Transverse colon (tissue), 4 donors: ENCODE data around the gene ARMC2. TPM values are rescaled to one million over a fixed set of nuclear protein-coding genes. Genes with fewer than 3 reads are reported as not detected.

ENCODE experiments used
- DNase-seq: peaks from one replicate; pipeline ENCODE4 v3.0.0-alpha.2; 2019
- H3K27ac ChIP-seq, 4 donors: fragments of 200-600 bp; sonication (generic); 2 replicates each; pipeline ENCODE4 v1.5.1; 2016 to 2018; ENCODE audit warnings: inconsistent platforms in 4 of 4
- H3K27me3 ChIP-seq: fragments of 200-600 bp; sonication (generic); 2 replicates; pipeline ENCODE4 v1.5.1; 2017; ENCODE audit warnings: inconsistent platforms
- H3K36me3 ChIP-seq, 4 donors: fragments of 200-600 bp; sonication (generic); 2 replicates each; pipeline ENCODE4 v1.5.1; 2017 to 2019; ENCODE audit warnings: inconsistent platforms in 4 of 4
- H3K4me1 ChIP-seq, 4 donors: fragments of 200-600 bp; sonication (generic); 2 replicates each; pipeline ENCODE4 v1.5.1; 2017 to 2020; ENCODE audit warnings: inconsistent platforms in 4 of 4
- H3K4me3 ChIP-seq, 4 donors: fragments of 200-600 bp; sonication (generic); 1 replicate in 1 of 4; 2 replicates in 3 of 4; pipeline versions ENCODE4 v1.5.1 to v1.6.1; 2017 to 2019; ENCODE audit warnings: inconsistent platforms in 4 of 4
- H3K9me3 ChIP-seq, 2 donors: fragments of 200-600 bp; sonication (generic); 2 replicates each; pipeline ENCODE4 v1.5.1; 2017 to 2019; ENCODE audit warnings: inconsistent platforms in 2 of 2
- EP300 ChIP-seq: sonication (generic); formaldehyde crosslinking; IDR thresholded peaks from one replicate; pipeline ENCODE4 v1.6.1; 2017; ENCODE audit warnings: antibody characterized with exemption, low read depth
- POLR2A ChIP-seq: fragments of 450-650 bp; IDR thresholded peaks from one replicate; pipeline ENCODE4 v1.6.1; 2016; ENCODE audit warnings: antibody characterized with exemption, mild to moderate bottlenecking, moderate library complexity
- POLR2AphosphoS5 ChIP-seq, 3 donors: sonication (generic); formaldehyde crosslinking; IDR thresholded peaks; one replicate each; pipeline ENCODE4 v1.6.1; 2016; ENCODE audit warnings: antibody characterized with exemption in 3 of 3
- WGBS, 2 donors: methylation state at CpG; one replicate each; pipeline ENCODE4 v1.1.5; 2018; ENCODE audit warnings: low coverage in 1 of 2; 5-methylcytosine and 5-hydroxymethylcytosine counted together
- in situ Hi-C, 4 donors: fragments of 200-750 bp; cut with MboI; loops; one replicate each; pipeline versions ENCODE4 v1.15.0 to v1.15.1; 2017; ENCODE audit warnings: low sequenced_read_pairs in 3 of 4, low pct_ligation_motif_present in 1 of 4, low pct_unique_long_range_greater_than_20kb in 1 of 4
- intact Hi-C: fragments of 100-400 bp; cut with DNase I; formaldehyde crosslinking; loops from one replicate; pipeline ENCODE4 v1.15.1; 2023; ENCODE audit warnings: low total_unique reads
- small RNA-seq, 4 donors: library from RNA; depleted of rRNA; stranded (forward); fragments of <200 nt; gene quantifications; one replicate each; pipeline ENCODE3, GENCODE V24; 2016
- total RNA-seq, 4 donors: library from RNA; depleted of rRNA; stranded (reverse); fragments of >200 nt; gene quantifications; one replicate each; pipeline ENCODE4 v1.1.0, GENCODE V29; 2016
- TF ChIP-seq, protein P1 (sequence below), 5 experiments: fragments of 200-600 bp in 3 of 5; fragments of 450-650 bp in 2 of 5; sonication (generic) in 3 of 5; IDR thresholded peaks; 1 replicate in 2 of 5; 2 replicates in 3 of 5; pipeline ENCODE4 v1.5.1; 2016 to 2017; ENCODE audit warnings: antibody characterized with exemption in 5 of 5, inconsistent platforms in 3 of 5, mild to moderate bottlenecking in 2 of 5, moderate library complexity in 1 of 5

The ARMC2 gene
- total RNA-seq, 4 donors from 2014 or later = 2.0 to 7.5 (median 3.0) TPM

DNA sequence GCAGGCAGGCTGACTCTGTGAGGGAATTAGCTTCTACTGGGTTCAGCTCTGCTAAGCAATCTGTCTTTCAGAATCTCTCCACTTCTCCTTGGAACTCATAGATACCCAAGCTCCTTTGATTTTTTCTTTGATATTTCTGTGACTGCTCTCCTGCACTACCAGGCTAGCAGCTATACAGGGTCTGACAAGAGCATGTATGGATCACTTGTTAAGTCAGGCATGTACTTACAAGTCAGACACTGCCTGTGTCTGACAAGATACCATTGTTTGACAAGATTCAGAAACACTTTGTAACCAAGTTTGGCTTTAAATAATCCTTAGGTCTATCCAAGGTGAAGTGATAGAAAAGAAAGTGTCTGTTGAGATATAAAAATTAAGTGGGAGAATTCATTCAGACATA is 167.0 kb downstream of the ARMC2 start:
- intact Hi-C loops = no loop called here
- Histone ChIP-seq H3K9me3 (no peaks in the 10 kb centered on the region), H3K27me3 (no peaks in the 10 kb centered on the region), H3K36me3 (no peaks in the 10 kb centered on the region), H3K27ac (peak overlapping the region; percentile 2 to 49 (median 28)), H3K4me1 (peaks cover 0 to 36% (median 8%) of the 10 kb centered on the region in 4 donors), H3K4me3 (no peak overlapping the region)
- in situ Hi-C loops = loop anchor here in 1 of 4 donors (10.0 kb wide), 1 partner anchor 50 kb away; no protein-coding TSS in a partner anchor
- TF ChIP-seq POLR2AphosphoS5 (IDR thresholded peaks at IDR 0.05) = no peak
- no peak for TF ChIP-seq POLR2A
- TF ChIP-seq, protein P1, sequence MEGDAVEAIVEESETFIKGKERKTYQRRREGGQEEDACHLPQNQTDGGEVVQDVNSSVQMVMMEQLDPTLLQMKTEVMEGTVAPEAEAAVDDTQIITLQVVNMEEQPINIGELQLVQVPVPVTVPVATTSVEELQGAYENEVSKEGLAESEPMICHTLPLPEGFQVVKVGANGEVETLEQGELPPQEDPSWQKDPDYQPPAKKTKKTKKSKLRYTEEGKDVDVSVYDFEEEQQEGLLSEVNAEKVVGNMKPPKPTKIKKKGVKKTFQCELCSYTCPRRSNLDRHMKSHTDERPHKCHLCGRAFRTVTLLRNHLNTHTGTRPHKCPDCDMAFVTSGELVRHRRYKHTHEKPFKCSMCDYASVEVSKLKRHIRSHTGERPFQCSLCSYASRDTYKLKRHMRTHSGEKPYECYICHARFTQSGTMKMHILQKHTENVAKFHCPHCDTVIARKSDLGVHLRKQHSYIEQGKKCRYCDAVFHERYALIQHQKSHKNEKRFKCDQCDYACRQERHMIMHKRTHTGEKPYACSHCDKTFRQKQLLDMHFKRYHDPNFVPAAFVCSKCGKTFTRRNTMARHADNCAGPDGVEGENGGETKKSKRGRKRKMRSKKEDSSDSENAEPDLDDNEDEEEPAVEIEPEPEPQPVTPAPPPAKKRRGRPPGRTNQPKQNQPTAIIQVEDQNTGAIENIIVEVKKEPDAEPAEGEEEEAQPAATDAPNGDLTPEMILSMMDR (IDR thresholded peaks at IDR 0.05) = no peak
- no peak for TF ChIP-seq EP300
- no peak for DNase-seq

DNA sequence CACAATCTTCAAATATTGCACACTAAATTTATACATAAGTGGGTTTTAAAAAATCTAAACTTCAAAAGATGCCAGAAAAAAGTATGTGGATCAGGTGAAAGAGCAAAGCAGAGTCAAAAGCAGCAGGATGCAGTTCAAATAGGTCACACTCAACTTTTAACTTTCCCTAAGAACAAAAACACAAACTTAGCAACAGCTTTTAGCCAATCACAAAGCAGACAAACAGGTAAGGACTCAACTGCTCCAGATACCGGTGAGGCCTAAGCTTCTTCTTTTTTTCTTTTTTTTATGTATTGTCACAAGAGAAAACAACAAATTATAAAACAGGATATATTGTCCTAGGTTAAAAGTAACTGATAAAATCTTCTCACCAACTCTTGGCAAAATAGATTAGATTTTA is 171.7 kb downstream of the ARMC2 start:
- TF ChIP-seq POLR2A = no peak
- TF ChIP-seq EP300 = no peak
- TF ChIP-seq, protein P1 (IDR thresholded peaks at IDR 0.05) = no peak
- TF ChIP-seq POLR2AphosphoS5 (IDR thresholded peaks at IDR 0.05) = no peak
- intact Hi-C loops = no loop called here
- H3K36me3 ChIP-seq = no peaks in the 10 kb centered on the region
- H3K4me3 ChIP-seq = no peak overlapping the region
- no peak for DNase-seq
- in situ Hi-C loops = loop anchor here in 1 of 4 donors (10.0 kb wide), 1 partner anchor 45 kb away; no protein-coding TSS in a partner anchor
- H3K9me3 ChIP-seq = no peaks in the 10 kb centered on the region
- H3K27ac ChIP-seq = no peak overlapping the region
- WGBS, 2 donors = 44% methylated on average over 1 of the region's 1 CpG
- peaks cover 0 to 9% (median 0%) of the 10 kb centered on the region in 4 donors for H3K4me1 ChIP-seq
- no peaks in the 10 kb centered on the region for H3K27me3 ChIP-seq

GRCh38 chr6:109021870-109022269 is 173.6 kb downstream of the ARMC2 start:
- intact Hi-C loops (no loop called here), in situ Hi-C loops (no loop called here)
- no peaks in the 10 kb centered on the region for H3K36me3 ChIP-seq
- H3K27me3 ChIP-seq = no peaks in the 10 kb centered on the region
- 86 to 97% methylated on average over 1 of the region's 1 CpG for WGBS, 2 donors
- no peak for TF ChIP-seq POLR2A
- H3K4me3 ChIP-seq = no peak overlapping the region
- H3K4me1 ChIP-seq = peaks cover 0 to 9% (median 0%) of the 10 kb centered on the region in 4 donors
- H3K27ac ChIP-seq = no peak overlapping the region
- no peak for DNase-seq
- no peaks in the 10 kb centered on the region for H3K9me3 ChIP-seq

GRCh38 chr6:109023356-109023925 is 175.2 kb downstream of the ARMC2 start:
- no peaks in the 10 kb centered on the region for H3K27me3 ChIP-seq
- TF ChIP-seq POLR2AphosphoS5 (IDR thresholded peaks at IDR 0.05) = no peak
- TF ChIP-seq POLR2A = no peak
- TF ChIP-seq, protein P1 (IDR thresholded peaks at IDR 0.05) = no peak
- no peak for TF ChIP-seq EP300
- no peaks in the 10 kb centered on the region for H3K9me3 ChIP-seq
- in situ Hi-C loops = no loop called here
- H3K4me3 ChIP-seq = no peak overlapping the region
- no peaks in the 10 kb centered on the region for H3K36me3 ChIP-seq
- no peak for DNase-seq
- peak overlapping the region in 3 of 4 donors; percentile 19 to 25 (median 21) for H3K27ac ChIP-seq
- intact Hi-C loops = no loop called here
- H3K4me1 ChIP-seq = peaks cover 0 to 9% (median 0%) of the 10 kb centered on the region in 4 donors

Small RNA genes within 50 kb of the gene (small RNA-seq; reads per million reads assigned to genes)
- gene AL445189.2 (0 reads per million in 4 donors), gene Z95118.1 (0 reads per million in 4 donors)

Other genes starting within 250 kb of the ARMC2 start
- 10 to 100 TPM; 43.1 to 73.4 (median 48.7) TPM for gene SESN1, start 246.4 kb downstream of the ARMC2 start, total RNA-seq
- 10 to 100 TPM in 2 of 4 donors, 1 to 10 TPM in 2; 1.9 to 29.5 (median 9.5) TPM for gene CEP57L1, start 247.1 kb downstream of the ARMC2 start, total RNA-seq